Measurements from ENCODE around the gene CLINT1. TPM values are rescaled to one million over a fixed set of nuclear protein-coding genes. Genes with fewer than 3 reads are reported as not detected.

CLINT1 gene
- polyA plus RNA-seq, 1 donor = 58.1 TPM

DNA sequence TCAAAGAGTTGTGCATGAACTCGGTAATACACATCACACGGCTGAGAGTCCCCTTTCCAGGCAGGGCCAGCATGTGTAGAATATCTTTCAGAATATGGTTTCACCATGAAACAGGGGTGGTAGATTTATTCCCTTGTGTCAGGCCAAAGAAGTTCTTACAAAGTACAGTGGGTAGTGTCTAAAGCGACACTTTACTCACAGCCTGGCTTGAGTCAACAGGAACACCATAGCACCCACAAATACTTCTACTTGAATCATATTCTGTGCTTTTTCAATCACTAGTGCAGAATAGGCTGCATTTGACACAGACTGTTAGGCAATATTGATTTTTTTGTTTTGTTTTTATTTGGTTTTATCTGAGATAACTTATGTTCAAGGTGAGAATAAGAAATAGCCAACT, 102.8 kb downstream of the CLINT1 start:
- no peak for DNase-seq

DNA sequence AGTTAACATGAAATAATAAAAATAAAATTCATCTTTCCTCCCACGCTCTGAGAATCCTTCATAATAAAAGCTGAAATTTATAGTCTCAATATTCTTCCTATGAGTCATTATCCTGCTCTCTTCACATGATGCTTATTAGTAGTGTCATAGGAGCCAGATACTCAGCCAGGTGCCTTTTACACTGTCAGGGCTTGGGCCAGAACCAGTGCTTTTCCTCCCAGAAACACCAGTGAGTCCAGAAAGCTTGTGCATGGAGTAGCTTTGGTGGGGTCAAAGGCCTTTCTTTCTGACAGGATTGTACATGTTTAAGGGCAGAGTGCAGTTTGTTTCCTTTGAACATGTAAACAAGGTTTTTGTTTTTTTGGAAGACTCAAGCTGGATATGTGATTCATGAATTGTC, 108.6 kb downstream of the CLINT1 start:
- DNase-seq = no peak

- no peak for DNase-seq
Measured at GRCh38 chr5:157749462-157749799, 109.5 kb downstream of the CLINT1 start.

- DNase-seq = no peak
Measured at GRCh38 chr5:157748760-157749461, 110.0 kb downstream of the CLINT1 start.

- no peak for DNase-seq
Measured at GRCh38 chr5:157747766-157748700, 110.9 kb downstream of the CLINT1 start.

DNA sequence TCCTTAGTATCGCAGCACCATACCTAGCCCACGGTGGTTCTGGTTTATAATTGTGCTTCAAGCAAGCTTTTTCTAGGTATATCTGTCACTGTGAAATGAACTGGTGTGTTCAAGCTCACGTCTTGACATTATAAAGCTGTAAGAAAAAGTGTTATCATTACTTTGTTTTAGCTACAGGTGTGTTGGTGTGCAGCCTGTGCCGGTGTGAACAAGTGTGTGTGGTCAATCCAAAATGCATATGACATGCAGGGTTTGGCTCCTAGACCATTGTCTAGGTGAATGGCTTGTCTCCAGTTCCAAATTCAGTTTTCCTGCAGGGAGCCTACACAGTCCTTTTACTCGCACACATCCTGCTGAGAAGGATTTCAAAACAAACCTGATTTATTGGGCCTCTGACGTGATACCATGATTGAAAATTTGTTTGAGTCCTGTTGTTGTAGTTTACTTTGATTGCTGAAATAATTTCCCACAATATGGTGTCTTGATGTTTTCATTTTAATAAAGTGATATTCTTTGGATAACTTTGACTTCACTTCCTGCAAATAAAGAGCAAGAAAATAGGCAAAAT, 111.7 kb downstream of the CLINT1 start:
- DNase-seq = no peak

- DNase-seq = no peak
Measured at GRCh38 chr5:157745041-157745456, 113.9 kb downstream of the CLINT1 start.

GRCh38 chr5:157744051-157745011, 114.6 kb downstream of the CLINT1 start:
- DNase-seq = peak; percentile 29

- DNase-seq = peak; percentile 93
Measured at GRCh38 chr5:157743163-157744050, 115.5 kb downstream of the CLINT1 start, which contains the start of gene LSM11. Gene LSM11 (plus strand): TSS chr5:157743712. CDS start chr5:157743751, 39 bp downstream.

DNA sequence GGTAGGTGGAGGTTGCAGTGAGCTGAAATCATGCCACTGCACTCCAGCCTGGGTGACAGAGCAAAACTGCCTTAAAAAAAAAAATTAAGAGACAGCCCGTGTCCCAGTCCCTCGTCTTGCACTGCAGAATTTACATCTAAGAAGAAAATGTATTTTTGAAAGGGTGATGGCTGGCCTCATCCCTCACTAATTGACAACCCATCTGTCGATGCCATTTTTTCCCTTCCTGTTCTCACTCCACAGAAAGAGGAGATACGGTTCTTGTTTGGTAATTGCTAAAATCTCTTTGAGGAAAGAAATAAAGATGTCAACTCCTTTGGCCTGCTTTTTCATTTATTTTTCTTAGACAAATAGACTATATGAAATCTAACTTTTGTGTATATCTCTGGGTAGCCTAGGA, 117.8 kb downstream of the CLINT1 start:
- no peak for DNase-seq

GRCh38 chr5:157740229-157740610, 118.7 kb downstream of the CLINT1 start:
- no peak for DNase-seq

DNA sequence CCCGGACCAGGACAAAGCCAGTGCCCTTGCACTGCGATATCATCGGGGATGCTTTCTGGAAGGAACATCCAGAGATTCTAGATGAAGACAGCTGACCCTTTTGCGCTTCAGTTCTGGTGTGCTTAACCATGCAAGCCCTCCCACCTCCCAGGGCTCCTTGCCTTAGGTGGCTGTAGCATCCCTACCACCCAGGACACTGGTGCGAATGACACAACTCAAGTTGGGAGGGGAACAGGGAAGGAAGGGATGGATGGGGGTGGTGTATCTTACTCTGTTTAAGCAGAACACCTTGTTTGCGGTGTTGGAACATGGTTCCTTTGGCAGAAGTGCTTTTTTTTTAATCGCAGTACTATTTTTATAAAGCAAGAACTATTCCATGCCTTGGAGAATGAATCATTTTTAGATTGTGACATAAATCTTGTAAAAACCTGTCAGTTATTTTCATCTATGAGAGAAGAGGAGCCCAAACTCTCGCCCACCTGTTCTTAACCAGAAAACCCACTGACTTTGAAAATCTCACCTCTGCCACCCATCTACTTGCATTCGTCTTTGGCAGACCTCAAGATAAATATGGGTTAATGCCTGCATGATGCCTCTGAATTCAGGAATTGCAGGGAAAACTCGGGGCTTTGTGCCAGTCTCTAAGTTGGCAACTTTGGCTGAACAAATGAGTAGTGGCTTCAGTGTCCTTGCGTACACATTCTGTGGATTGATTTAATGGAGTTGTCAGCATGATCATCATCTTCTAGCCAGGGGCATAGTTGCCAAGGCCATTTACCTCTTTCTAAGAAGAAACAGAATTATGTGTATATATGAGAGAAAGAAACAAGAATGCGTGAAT, 119.3 kb downstream of the CLINT1 start:
- no peak for DNase-seq

GRCh38 chr5:157735991-157736390, 123.0 kb downstream of the CLINT1 start:
- DNase-seq = no peak

Other genes with a start within 250 kb of the CLINT1 start
- 0.26 TPM for gene SOX30, start 206.7 kb downstream of the CLINT1 start, polyA plus RNA-seq (ENCODE audit: insufficient read length)
- not detected for gene C5orf52, start 187.6 kb downstream of the CLINT1 start, polyA plus RNA-seq (ENCODE audit: insufficient read length)
- 25.7 TPM for gene THG1L, start 127.7 kb downstream of the CLINT1 start, polyA plus RNA-seq (ENCODE audit: insufficient read length)
- 10.6 TPM for gene LSM11, start 115.4 kb downstream of the CLINT1 start, polyA plus RNA-seq (ENCODE audit: insufficient read length)

Data from hindlimb muscle (tissue), 1 donor.